ENCODE results near the gene SHCBP1L. TPM values are rescaled to one million over a fixed set of nuclear protein-coding genes. Genes with fewer than 3 reads are reported as not detected.
A peak's percentile ranks its signal among the peaks of the same experiment; 100 is the strongest.

The SHCBP1L gene
- total RNA-seq, 1 experiment from 2014 or later = not detected

DNA sequence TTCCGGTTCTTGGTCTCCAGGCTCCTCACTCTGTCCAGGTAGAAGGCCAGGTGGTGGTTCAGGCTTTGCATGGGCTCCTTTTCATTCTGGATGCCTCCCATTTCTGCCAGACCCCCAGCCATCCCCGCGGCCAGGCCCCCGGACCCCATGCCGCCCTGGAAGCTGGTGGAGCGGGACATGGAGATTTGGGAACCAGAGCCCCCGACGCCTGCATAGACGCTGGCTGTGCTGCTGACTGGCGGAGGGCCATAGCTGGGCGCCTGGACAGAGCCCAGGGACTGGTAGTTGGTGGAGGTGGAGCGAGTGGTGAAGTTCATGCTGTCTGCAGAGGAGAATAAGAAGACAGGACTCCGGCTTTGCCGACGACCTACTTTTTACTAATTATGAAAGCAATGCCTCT is 7.1 kb upstream of the SHCBP1L start:
- Histone ChIP-seq H3T11ph (ENCODE audit: low read length) (no peak overlapping the region), H2BK5ac (ENCODE audit: insufficient read length, low read length) (no peak overlapping the region)
- TF ChIP-seq, protein P1, sequence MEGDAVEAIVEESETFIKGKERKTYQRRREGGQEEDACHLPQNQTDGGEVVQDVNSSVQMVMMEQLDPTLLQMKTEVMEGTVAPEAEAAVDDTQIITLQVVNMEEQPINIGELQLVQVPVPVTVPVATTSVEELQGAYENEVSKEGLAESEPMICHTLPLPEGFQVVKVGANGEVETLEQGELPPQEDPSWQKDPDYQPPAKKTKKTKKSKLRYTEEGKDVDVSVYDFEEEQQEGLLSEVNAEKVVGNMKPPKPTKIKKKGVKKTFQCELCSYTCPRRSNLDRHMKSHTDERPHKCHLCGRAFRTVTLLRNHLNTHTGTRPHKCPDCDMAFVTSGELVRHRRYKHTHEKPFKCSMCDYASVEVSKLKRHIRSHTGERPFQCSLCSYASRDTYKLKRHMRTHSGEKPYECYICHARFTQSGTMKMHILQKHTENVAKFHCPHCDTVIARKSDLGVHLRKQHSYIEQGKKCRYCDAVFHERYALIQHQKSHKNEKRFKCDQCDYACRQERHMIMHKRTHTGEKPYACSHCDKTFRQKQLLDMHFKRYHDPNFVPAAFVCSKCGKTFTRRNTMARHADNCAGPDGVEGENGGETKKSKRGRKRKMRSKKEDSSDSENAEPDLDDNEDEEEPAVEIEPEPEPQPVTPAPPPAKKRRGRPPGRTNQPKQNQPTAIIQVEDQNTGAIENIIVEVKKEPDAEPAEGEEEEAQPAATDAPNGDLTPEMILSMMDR (conservative IDR thresholded peaks at IDR 0.05) = no peak

More for the DNA sequence above, 7.1 kb upstream of the SHCBP1L start:
- no peaks in the 10 kb centered on the region for H3K9me3 ChIP-seq (ENCODE audit: control insufficient read depth, low read depth, low read length)
- H3K4me3 Mint-ChIP-seq = no peak overlapping the region
- H3K9ac ChIP-seq (ENCODE audit: extremely low read depth, insufficient read length, low read length) = no peak overlapping the region
- H3K23me2 ChIP-seq (ENCODE audit: insufficient read length, low read depth, low read length, poor library complexity, severe bottlenecking) = no peaks in the 10 kb centered on the region
- H2BK15ac ChIP-seq (ENCODE audit: low read depth, low read length) = no peak overlapping the region
- H3K79me2 ChIP-seq (ENCODE audit: insufficient read depth, low read length) = no peaks in the 10 kb centered on the region
- H3K27me3 ChIP-seq (ENCODE audit: insufficient read depth, low read length) = no peaks in the 10 kb centered on the region
- no peak overlapping the region for H2AK5ac ChIP-seq (ENCODE audit: insufficient read length, low read length)
- H3K27me3 Mint-ChIP-seq (ENCODE audit: low read depth) = no peaks in the 10 kb centered on the region
- no peak overlapping the region for H3K4me2 ChIP-seq (ENCODE audit: insufficient read depth, insufficient read length, low read length)
- H3K4me1 Mint-ChIP-seq = peaks cover 28 to 35% of the 10 kb centered on the region in 2 experiments
- no peaks in the 10 kb centered on the region for H3K79me1 ChIP-seq (ENCODE audit: insufficient read depth, low read depth, low read length, poor library complexity, severe bottlenecking)
- no peak overlapping the region for H4K5ac ChIP-seq (ENCODE audit: insufficient read length, low read depth, low read length)
- no peak overlapping the region for H3K14ac ChIP-seq (ENCODE audit: insufficient read depth, low read length)
- H3K27ac Mint-ChIP-seq = peak overlapping the region in 1 of 3 experiments; percentile 49; a peak in 1 of 7 replicates
- H2BK120ac ChIP-seq (ENCODE audit: low read depth, low read length, poor library complexity, severe bottlenecking) = no peak overlapping the region
- peaks cover 9 to 13% of the 10 kb centered on the region in 2 experiments; a peak in 4 of 5 replicates for H3K9me3 Mint-ChIP-seq
- H3K27ac ChIP-seq (ENCODE audit: insufficient read length, low read depth, low read length) = no peak overlapping the region
- no peak overlapping the region for H3K18ac ChIP-seq (ENCODE audit: insufficient read length, low read depth, low read length)
- H4K8ac ChIP-seq (replicated peaks; ENCODE audit: insufficient read length, low read depth, low read length) = no peak overlapping the region
- H3K56ac ChIP-seq (ENCODE audit: insufficient read length, low read depth, low read length) = no peak overlapping the region
- no peak for DNase-seq
- peaks cover 2 to 24% (median 3%) of the 10 kb centered on the region in 3 experiments; a peak in 5 of 7 replicates for H3K36me3 Mint-ChIP-seq (ENCODE audit: insufficient read depth in 1 of 3, low read depth in 3 of 3)
- H2BK20ac ChIP-seq (ENCODE audit: low read depth, low read length, poor library complexity, severe bottlenecking) = no peak overlapping the region
- H2AFZ ChIP-seq (ENCODE audit: low read length) = no peak overlapping the region
- no peak overlapping the region for H3K23ac ChIP-seq (ENCODE audit: insufficient read length, low read depth, low read length)
- no peak overlapping the region for H2BK12ac ChIP-seq (ENCODE audit: insufficient read length, low read depth, low read length)
- H3K4me1 ChIP-seq (ENCODE audit: insufficient read depth, low read length) = no peaks in the 10 kb centered on the region
- WGBS (ENCODE audit: extremely low coverage, insufficient read length, low lambda C conversion rate) = no CpG with 5 or more reads among the region's 15 CpGs
- H3K4ac ChIP-seq (ENCODE audit: low read depth, low read length) = no peak overlapping the region
- H4K91ac ChIP-seq (ENCODE audit: insufficient read length, low read depth, low read length) = no peak overlapping the region
- no peaks in the 10 kb centered on the region for H4K20me1 ChIP-seq (ENCODE audit: control insufficient read depth, insufficient read depth, insufficient read length)
